GM06990 (cell line): ENCODE results near the gene PGF.

Source experiments
- DNase-seq: peaks from one replicate; pipeline ENCODE4 v3.0.0-alpha.2; 2011; ENCODE audit not compliant: insufficient read length; ENCODE audit errors: extremely low read depth
- H3K27me3 ChIP-seq: replicated peaks from 2 replicates; pipeline ENCODE4 v1.6.0; 2011; ENCODE audit warnings: low read length; ENCODE audit not compliant: control insufficient read depth, insufficient read depth
- H3K36me3 ChIP-seq: 2 replicates; pipeline ENCODE4 v1.5.1; 2011; ENCODE audit warnings: low read length; ENCODE audit not compliant: control insufficient read depth, insufficient read depth
- H3K4me3 ChIP-seq: replicated peaks from 2 replicates; pipeline ENCODE4 v1.5.1; 2011; ENCODE audit warnings: low read depth, mild to moderate bottlenecking, control low read depth, low read length
- CTCF ChIP-seq: IDR thresholded peaks from 2 replicates; pipeline ENCODE4 v1.5.1; 2011; ENCODE audit warnings: low read length, control low read depth, mild to moderate bottlenecking, inconsistent platforms; ENCODE audit not compliant: insufficient read depth, poor library complexity, severe bottlenecking

The PGF gene

GRCh38 chr14:74968811-74969210 lies 13.4 kb upstream of the PGF start:
- no peak for DNase-seq
- no peak for TF ChIP-seq CTCF
- H3K27me3 ChIP-seq, result no peaks in the 10 kb centered on the region
- no peaks in the 10 kb centered on the region for H3K36me3 ChIP-seq
- H3K4me3 ChIP-seq, result no peak overlapping the region

GRCh38 chr14:74965486-74966153 lies 10.2 kb upstream of the PGF start:
- no peak for TF ChIP-seq CTCF
- DNase-seq, result no peak
- H3K27me3 ChIP-seq, result no peaks in the 10 kb centered on the region
- H3K36me3 ChIP-seq, result no peaks in the 10 kb centered on the region
- H3K4me3 ChIP-seq, result no peak overlapping the region

DNA sequence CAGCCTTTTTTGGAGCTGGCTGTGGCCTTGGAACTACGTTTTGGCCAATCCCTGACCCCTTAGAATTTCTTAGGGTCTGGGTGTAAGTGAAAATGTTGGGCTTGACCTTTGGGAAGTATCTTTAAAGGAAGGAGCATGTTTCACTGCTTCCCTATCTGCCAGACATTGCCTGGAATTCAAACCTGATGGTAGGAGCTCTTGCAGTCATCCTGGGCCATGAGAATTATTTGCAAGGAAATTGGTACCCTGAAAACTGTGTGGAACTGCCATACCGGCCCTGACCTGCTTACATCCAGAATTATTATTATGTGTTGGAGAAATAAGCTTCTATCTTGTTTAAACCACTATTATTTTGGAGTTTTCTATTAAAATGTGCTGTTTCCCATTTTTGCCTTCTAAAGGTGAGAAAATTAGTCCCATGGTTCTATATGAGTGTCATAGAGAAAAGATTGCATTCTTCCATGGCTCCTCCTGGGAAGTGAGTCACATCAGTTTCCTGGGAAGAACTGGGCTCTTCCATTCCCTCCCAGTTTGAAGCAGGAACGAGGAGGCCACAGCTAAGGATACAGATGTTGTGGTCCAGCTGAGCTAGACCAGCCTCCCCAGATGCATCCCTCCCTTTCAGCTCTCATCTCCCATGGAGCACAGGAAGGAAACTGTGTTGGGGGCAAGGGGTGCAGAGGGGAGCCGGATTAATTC lies 9.5 kb upstream of the PGF start:
- TF ChIP-seq CTCF, result no peak
- Histone ChIP-seq H3K27me3 (no peaks in the 10 kb centered on the region), H3K4me3 (no peak overlapping the region), H3K36me3 (no peaks in the 10 kb centered on the region)
- no peak for DNase-seq

GRCh38 chr14:74963705-74964271 lies 8.4 kb upstream of the PGF start:
- TF ChIP-seq CTCF, result no peak
- Histone ChIP-seq H3K27me3 (no peaks in the 10 kb centered on the region), H3K4me3 (no peak overlapping the region), H3K36me3 (no peaks in the 10 kb centered on the region)
- DNase-seq, result no peak

DNA sequence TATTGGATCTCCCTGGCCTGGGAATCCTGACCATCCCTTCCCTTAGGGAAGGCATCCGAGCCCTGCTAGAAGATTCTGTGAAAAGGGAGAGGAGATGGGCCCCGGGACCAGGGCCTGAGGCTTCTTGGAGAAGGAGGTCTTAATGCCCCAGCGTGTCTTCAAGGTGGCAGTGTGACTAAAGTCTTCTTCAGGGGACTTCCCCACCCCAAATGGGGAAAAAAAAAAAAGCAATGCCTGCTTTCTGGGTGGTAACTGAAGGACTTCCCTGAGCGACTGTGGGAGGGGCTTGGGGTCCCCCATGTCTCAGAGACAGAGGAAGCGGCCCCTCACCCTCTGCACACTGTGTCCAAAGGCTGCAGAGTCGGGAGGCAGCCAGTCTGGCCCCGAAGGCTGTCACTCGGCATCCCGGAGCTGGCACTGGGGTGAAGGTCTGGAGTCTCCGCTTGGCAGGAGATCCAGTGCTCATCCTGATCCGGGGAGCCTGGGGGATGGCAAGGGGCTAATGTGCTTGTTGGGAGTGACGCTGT lies 7.8 kb upstream of the PGF start:
- Histone ChIP-seq H3K36me3 (no peaks in the 10 kb centered on the region), H3K27me3 (no peaks in the 10 kb centered on the region), H3K4me3 (no peak overlapping the region)
- TF ChIP-seq CTCF, result no peak
- no peak for DNase-seq
